ENCODE data around the gene UBE4B. TPM values are rescaled to one million over a fixed set of nuclear protein-coding genes. Genes with fewer than 3 reads are reported as not detected.

UBE4B gene
- total and polyA plus RNA-seq, 10 of the 15 experiments (the other 5 are each of a cell fraction or from before 2014, with no cell fraction given), result 2.9 to 32.6 (median 20.7) TPM

DNA sequence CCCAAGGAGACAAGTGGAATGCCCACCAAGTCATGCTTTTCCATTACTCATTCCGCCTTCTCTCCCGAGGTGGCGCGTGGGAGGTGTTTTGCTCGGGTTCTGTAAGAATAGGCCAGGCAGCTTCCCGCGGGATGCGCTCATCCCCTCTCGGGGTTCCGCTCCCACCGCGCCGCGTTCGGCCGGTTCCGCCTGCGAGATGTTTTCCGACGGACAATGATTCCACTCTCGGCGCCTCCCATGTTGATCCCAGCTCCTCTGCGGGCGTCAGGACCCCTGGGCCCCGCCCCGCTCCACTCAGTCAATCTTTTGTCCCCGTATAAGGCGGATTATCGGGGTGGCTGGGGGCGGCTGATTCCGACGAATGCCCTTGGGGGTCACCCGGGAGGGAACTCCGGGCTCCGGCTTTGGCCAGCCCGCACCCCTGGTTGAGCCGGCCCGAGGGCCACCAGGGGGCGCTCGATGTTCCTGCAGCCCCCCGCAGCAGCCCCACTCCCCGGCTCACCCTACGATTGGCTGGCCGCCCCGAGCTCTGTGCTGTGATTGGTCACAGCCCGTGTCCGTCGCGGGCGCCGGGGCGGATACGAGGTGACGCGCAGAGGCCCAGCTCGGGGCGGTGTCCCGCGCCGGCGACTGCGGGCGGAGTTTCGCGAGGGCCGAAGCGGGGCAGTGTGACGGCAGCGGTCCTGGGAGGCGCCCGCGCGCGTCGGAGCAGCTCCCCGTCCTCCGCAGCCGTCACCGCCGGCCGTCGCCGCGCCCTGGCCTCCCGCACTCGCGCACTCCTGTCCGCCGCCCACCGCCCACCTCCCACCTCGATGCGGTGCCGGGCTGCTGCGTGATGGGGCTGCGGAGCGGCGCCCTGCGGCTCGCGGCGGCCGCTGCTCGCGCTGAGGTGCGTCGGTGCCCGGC, 177.4 kb downstream of the UBE4B start, which contains the start of gene KIF1B (continued):
- TF ChIP-seq, protein P1, sequence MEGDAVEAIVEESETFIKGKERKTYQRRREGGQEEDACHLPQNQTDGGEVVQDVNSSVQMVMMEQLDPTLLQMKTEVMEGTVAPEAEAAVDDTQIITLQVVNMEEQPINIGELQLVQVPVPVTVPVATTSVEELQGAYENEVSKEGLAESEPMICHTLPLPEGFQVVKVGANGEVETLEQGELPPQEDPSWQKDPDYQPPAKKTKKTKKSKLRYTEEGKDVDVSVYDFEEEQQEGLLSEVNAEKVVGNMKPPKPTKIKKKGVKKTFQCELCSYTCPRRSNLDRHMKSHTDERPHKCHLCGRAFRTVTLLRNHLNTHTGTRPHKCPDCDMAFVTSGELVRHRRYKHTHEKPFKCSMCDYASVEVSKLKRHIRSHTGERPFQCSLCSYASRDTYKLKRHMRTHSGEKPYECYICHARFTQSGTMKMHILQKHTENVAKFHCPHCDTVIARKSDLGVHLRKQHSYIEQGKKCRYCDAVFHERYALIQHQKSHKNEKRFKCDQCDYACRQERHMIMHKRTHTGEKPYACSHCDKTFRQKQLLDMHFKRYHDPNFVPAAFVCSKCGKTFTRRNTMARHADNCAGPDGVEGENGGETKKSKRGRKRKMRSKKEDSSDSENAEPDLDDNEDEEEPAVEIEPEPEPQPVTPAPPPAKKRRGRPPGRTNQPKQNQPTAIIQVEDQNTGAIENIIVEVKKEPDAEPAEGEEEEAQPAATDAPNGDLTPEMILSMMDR (IDR thresholded peaks at IDR 0.05 in 2 of 3, conservative IDR thresholded peaks at IDR 0.05 in 1 of 3; ENCODE audit: control insufficient read depth in 2 of 3, extremely low read depth in 1 of 3, insufficient read depth in 1 of 3, low read depth in 3 of 3, low read length in 3 of 3), result peak; percentile 89 to 95 (median 95); a peak in 5 of 6 replicates
- TF ChIP-seq SRF (IDR thresholded peaks at IDR 0.05; ENCODE audit: low read depth in 2 of 2, low read length in 2 of 2) (no peak), NR2C2 (IDR thresholded peaks at IDR 0.05; ENCODE audit: borderline replicate concordance, control insufficient read depth, insufficient read length, low read depth) (no peak), SUZ12 (IDR thresholded peaks at IDR 0.05; ENCODE audit: unreplicated experiment) (no peak), GATAD2B (conservative IDR thresholded peaks at IDR 0.05; ENCODE audit: low read depth) (peak; percentile 87), JUND (IDR thresholded peaks at IDR 0.05; ENCODE audit: low read depth, low read length) (no peak), TCF7 (IDR thresholded peaks at IDR 0.05; ENCODE audit: borderline replicate concordance) (no peak), SIX5 (IDR thresholded peaks at IDR 0.05; ENCODE audit: low read depth, low read length, severe bottlenecking) (no peak), SMAD1 (IDR thresholded peaks at IDR 0.05; ENCODE audit: low read depth, partially characterized antibody) (no peak), CREB1 (IDR thresholded peaks at IDR 0.05; ENCODE audit: low read depth) (peak; percentile 88), HCFC1 (IDR thresholded peaks at IDR 0.05; ENCODE audit: low read length) (0 out of 2 replicates have a peak, but pooled peaks have one; percentile 25), ATF7 (IDR thresholded peaks at IDR 0.05; ENCODE audit: low read depth) (no peak), YBX1 (IDR thresholded peaks at IDR 0.05) (no peak), EGR1 (IDR thresholded peaks at IDR 0.05; ENCODE audit: borderline replicate concordance in 1 of 2, low read depth in 2 of 2, low read length in 2 of 2) (no peak), MTA2 (IDR thresholded peaks at IDR 0.05; ENCODE audit: low read depth) (peak; percentile 58; the same call in 1 of the 2 replicates), RAD21 (IDR thresholded peaks at IDR 0.05; ENCODE audit: insufficient read depth, low read depth, low read length) (peak; percentile 65)
- TF ChIP-seq, protein P2, sequence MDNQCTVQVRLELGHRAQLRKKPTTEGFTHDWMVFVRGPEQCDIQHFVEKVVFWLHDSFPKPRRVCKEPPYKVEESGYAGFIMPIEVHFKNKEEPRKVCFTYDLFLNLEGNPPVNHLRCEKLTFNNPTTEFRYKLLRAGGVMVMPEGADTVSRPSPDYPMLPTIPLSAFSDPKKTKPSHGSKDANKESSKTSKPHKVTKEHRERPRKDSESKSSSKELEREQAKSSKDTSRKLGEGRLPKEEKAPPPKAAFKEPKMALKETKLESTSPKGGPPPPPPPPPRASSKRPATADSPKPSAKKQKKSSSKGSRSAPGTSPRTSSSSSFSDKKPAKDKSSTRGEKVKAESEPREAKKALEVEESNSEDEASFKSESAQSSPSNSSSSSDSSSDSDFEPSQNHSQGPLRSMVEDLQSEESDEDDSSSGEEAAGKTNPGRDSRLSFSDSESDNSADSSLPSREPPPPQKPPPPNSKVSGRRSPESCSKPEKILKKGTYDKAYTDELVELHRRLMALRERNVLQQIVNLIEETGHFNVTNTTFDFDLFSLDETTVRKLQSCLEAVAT (IDR thresholded peaks at IDR 0.05), result peak; percentile 65
